ENCODE results near the gene GNL1. TPM values are rescaled to one million over a fixed set of nuclear protein-coding genes. Genes with fewer than 3 reads are reported as not detected.
"Not testable (repeated sequence)": the region's sequence is repeated elsewhere in the genome, so short reads cannot be mapped to it uniquely, and the experiment has no call there.

The GNL1 gene
- total RNA-seq, 1 donor from 2014 or later = 56.1 TPM

DNA sequence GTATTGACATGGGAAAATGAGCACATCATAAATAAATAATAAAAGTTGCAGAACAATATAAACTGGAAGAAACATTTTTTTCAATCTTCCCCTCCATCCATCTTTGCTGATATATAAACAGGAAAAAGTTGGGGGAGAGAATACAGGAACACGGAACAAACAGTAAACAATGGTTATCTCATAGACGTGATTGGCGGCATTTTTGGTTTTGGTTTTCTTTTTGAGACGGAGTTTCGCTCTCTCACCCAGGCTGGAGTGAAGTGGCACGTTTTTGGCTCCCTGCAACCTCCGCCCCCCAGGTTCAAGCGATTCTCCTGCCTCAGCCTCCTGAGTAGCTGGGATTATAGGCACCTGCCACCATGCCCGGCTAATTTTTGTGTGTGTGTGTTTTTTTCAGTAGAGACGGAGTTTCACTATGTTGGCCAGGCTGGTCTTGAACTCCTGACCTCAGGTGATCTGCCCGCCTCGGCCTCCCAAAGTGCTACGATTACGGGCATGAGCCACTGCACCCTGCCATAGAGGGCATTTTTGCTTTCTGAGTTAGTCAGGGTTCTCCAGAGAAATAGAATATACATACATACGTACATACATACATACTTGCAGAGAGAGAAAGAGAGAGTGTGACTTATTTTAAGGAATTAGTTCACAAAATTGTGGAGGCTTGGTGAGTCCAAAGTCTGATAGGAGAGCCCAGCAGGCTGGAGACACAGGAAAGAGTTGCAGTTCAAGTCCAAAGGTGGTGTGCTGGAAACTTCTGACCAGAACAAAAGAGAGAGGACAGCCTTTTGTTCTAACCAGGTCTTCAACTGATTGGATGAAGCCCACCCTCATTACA lies 22.6 kb downstream of the GNL1 start:
- intact Hi-C loops (cut with micrococcal nuclease) = loop anchor here (2.0 kb wide), 1 partner anchor 63 kb away; no protein-coding TSS in a partner anchor

DNA sequence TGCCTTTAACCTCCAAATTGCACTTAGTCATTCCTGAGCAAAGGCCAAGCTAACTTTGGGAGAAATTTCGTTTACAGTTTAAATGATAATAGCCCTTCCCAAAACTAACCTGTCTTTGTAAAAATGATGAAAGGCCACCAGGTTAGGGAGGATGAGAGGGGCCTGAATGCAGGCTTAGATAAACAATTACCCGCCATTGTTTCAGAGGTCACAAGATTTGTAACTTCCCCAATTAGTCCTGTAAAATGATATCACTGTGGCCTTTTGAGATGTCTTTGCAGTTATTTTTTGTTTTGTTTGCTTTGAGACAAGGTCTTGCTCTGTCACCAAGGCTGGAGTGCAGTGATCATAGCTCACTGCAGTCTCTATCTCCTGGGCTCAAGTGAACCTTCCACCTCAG lies 26.3 kb downstream of the GNL1 start:
- intact Hi-C loops (cut with micrococcal nuclease) = no loop called here

DNA sequence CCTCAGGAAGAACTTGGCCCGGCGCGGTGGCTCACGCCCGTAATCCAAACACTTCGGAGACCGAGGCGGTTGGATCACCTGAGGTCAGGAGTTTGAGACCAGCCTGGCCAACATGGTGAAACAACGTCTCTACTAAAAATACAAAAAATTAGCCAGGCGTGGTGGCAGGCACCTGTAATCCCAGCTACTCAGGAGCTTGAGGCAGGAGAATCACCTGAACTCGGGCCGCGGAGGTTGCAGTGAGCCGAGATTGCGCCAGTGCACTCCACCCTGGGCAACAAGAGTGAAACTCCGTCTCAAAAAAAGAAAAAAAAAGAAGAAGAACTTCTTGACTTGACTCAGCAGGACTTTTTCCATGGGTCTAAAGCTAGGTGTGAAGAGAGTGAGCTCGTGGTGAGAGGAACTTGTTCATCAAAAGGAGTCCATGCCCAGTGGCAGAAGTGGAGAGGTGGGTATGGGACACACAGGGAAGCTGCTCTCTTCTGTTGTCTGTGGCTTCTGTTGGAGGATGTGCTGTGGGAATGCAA lies 26.9 kb downstream of the GNL1 start:
- intact Hi-C loops (cut with micrococcal nuclease) = not testable (repeated sequence)

- intact Hi-C loops (cut with micrococcal nuclease) = not testable (repeated sequence)
Measured at GRCh38 chr6:30526444-30526843, 29.8 kb downstream of the GNL1 start.

DNA sequence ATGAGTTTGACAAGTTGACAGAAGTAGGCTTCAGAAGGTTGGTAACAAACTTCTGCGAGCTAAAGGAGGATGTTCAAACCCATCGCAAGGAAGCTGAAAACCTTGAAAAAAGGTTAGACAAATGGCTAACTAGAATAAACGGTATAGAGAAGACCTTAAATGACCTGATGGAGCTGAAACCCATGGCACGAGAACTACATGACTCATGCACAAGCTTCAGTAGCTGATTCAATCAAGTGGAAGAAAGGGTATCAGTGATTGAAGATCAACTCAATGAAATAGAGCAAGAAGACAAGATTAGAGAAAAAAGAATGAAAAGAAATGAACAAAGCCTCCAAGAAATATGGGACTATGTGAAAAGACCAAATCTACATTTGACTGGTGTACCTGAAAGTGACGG lies 34.3 kb downstream of the GNL1 start:
- intact Hi-C loops (cut with micrococcal nuclease) = not testable (repeated sequence)

GRCh38 chr6:30521082-30521481 lies 35.2 kb downstream of the GNL1 start:
- intact Hi-C loops (cut with micrococcal nuclease) = not testable (repeated sequence)

DNA sequence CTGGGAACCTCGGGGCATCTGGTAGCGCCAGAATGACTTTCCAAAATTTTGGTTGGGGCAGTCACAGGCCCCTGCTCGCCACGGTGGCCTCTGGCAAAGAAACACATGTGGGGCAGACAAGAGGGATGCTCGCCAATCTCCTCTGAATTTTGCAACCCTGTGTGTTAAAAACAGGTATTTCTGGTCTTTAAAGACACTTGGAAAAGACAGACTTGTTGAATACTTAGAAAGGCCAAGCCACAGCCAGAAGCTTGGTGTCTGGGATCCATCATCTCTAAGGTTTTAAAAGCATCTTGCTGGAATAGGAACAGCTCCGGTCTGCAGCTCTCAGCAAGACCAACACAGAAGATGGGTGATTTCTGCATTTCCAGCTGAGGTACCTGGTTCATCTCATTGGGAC lies 35.8 kb downstream of the GNL1 start:
- intact Hi-C loops (cut with micrococcal nuclease) = no loop called here

GRCh38 chr6:30518505-30519145 lies 37.7 kb downstream of the GNL1 start:
- intact Hi-C loops (cut with micrococcal nuclease) = not testable (repeated sequence)

- intact Hi-C loops (cut with micrococcal nuclease) = not testable (repeated sequence)
Measured at GRCh38 chr6:30517767-30518504, 38.4 kb downstream of the GNL1 start.

GRCh38 chr6:30516754-30517076 lies 39.6 kb downstream of the GNL1 start:
- intact Hi-C loops (cut with micrococcal nuclease) = loop anchor here (1.0 kb wide), 1 partner anchor 27 kb away; the partner anchor contains the start of gene HLA-E

DNA sequence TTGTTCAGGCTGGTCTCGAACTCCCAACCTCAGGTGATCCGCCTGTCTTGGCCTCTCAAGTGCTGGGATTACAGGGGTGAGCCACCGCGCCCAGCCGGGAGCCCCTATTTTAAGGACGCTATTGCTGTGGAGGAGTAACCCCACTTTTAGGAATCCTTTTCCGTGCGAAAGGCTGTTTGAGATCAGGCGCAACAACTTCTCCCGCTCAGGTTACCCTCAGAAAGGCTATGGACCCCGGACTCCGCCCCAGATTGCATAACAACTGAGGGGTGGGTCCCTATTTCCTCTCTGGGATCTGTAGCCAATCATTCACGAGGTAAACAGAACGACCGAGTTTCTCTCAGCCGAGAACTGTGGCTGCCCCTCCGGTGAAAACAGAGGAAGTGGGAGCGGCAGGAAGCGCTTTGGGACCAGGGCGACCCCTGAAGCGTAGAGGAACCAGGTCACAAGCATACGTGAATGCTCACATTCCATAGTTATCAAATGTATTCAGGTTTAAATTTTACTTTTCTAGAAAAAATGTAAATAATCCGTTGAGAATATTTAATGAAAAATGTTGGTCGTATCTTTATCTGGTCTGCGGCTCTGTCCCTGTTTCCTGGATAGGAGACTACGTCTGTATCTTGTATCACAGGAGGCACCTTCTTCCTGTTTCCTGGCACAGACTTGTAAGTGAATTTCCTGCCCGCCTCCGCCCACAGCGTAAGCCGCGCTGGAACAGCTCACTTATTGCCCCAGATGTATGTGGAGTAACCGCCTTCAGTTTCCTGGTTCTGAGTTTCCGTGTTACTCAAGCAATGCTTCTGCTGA lies 40.1 kb downstream of the GNL1 start:
- intact Hi-C loops (cut with micrococcal nuclease) = loop anchor here (1.0 kb wide), 1 partner anchor 27 kb away; the partner anchor contains the start of gene HLA-E

GRCh38 chr6:30515106-30515505 lies 41.2 kb downstream of the GNL1 start:
- intact Hi-C loops (cut with micrococcal nuclease) = no loop called here

GRCh38 chr6:30513451-30513850 lies 42.8 kb downstream of the GNL1 start:
- intact Hi-C loops (cut with micrococcal nuclease) = no loop called here

- intact Hi-C loops (cut with micrococcal nuclease) = no loop called here
Measured at GRCh38 chr6:30511169-30511546, 45.1 kb downstream of the GNL1 start.

DNA sequence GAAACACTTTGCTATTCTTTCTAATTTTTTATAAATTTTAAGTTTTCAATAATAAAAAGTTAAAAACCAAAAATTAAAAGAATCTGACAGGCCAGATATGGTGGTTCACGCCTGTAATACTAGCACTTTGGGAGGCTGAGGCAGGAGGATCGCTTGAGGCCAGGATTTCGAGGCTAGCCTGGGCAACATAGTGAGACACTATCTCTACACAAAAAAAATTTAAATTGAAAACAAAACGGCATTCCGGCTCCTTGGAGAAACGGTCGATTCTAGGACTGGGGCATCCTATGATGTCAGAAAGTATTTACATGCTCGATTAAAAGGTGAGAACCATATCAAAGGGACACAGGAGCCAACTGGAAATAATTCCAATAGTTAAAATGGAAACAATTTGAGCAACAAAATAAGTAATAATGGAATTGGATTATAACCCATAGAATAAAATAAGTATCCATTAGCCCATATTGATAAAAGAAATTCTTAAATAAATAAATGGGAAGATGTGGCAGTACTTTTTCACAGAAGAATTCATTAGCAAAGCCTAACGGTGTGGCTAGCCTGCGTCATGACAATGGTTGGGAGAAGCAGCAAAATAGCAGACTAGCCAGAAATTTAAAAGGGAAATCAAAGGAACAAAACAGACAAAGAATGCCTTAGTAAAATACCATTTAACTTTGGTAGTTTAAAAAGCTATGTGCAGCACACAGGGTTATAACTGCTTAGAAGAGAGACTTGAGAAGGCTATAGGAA lies 45.7 kb downstream of the GNL1 start:
- intact Hi-C loops (cut with micrococcal nuclease) = no loop called here

DNA sequence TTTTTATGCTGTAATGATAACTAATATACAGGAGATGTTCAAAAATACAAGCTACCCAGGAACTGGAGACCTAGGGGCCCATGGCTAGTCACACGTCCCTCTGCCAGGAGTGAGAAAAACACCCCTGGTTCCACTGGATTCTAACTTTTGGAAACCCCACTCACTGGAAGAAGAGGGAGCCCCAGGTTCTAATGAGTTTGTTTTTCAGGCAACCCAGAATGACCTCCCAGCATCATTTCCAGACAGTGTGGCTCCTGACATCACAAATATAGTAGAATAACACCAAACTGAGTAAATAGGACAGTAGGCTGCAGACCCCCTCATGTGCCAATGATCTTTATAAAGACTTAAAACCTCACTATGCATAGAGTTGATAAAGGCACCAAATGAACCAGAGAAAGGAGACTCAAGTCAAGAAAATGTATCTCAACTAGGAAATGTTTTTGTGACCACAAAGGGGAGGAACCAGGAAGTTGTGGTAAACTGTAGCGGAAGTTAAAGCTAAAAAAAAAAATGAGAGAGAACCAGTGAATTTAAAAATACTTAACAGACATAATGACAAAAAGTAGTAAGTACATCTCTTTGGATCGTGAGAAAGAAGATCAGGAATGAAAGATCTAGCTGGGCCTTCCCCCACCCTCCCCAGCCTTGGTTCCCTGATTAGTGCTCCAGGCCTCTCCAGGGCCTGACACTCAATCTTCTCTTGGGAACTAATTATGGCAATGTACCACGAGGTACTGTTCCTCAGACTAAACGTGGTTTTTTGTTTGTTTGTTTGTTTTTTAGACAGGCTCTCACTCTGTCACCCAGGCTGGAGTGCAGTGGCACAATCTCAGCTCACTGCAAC lies 47.2 kb downstream of the GNL1 start:
- intact Hi-C loops (cut with micrococcal nuclease) = loop anchor here (1.0 kb wide), 1 partner anchor 20 kb away; the partner anchor contains the start of gene HLA-E

DNA sequence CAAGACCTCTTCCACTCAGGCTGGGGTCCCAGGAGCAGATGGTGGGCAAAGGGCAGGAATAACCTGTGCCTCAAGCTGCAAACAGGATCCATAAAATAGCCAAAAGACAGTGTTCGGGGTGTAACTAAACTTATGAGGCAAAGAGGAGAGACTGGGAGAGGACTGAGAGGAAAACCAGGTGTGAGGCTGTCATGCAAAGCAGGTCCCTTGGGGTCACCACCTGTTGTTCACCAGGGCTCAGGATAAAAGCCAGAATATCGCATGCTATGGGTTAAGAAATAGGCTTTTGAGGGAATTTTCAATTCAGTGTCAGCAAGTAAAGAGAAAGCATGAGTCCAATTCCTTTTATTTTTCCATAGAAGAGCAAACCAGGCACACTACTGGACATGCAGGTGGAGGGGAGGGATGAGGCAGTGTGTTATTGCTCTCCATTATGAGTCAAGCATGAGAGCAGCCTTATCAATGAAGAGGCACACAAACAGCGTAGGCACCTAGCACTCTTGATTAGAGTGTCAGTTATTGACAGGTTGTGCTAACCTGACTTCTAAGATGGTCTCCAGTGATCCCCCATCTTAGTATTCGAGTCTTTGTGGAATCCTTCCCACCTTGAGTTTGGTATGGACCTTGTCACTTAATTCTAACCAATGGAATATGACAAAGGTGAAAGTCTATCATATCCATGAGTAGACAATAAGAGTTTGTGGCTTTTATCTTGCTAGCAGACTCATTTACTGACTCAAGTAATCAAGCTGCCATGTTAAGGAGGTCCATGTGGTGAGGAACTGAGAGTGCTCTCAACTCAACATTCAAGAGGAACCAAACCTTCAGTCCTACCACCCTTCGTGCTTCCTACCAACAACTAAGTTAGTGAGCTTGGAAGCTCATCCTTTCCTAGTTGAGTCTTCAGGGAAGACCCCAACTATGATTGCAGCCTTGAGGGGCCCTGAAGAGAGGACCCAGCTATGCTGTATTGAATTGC lies 48.2 kb downstream of the GNL1 start:
- intact Hi-C loops (cut with micrococcal nuclease) = no loop called here
